C4-2B (cell line): ENCODE measurements around the gene HS6ST3.

Source experiments
- ZFX ChIP-seq: fragments of 450-650 bp; IDR thresholded peaks from 2 replicates; pipeline ENCODE4 v1.6.1; 2017
- TF ChIP-seq, protein P1 (sequence below): fragments of 450-650 bp; conservative IDR thresholded peaks from 2 replicates; pipeline ENCODE4 v1.5.1; 2017; ENCODE audit warnings: mild to moderate bottlenecking

- TF ChIP-seq, protein P1, sequence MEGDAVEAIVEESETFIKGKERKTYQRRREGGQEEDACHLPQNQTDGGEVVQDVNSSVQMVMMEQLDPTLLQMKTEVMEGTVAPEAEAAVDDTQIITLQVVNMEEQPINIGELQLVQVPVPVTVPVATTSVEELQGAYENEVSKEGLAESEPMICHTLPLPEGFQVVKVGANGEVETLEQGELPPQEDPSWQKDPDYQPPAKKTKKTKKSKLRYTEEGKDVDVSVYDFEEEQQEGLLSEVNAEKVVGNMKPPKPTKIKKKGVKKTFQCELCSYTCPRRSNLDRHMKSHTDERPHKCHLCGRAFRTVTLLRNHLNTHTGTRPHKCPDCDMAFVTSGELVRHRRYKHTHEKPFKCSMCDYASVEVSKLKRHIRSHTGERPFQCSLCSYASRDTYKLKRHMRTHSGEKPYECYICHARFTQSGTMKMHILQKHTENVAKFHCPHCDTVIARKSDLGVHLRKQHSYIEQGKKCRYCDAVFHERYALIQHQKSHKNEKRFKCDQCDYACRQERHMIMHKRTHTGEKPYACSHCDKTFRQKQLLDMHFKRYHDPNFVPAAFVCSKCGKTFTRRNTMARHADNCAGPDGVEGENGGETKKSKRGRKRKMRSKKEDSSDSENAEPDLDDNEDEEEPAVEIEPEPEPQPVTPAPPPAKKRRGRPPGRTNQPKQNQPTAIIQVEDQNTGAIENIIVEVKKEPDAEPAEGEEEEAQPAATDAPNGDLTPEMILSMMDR, result no peak
- no peak for TF ChIP-seq ZFX
These were observed 702.3 kb downstream of the HS6ST3 start for GRCh38 chr13:96792188-96792587.
